HG02973 (cell line): ENCODE measurements around the gene TMEM11.
A peak's percentile ranks its signal among the peaks of the same experiment; 100 is the strongest.

Experiments used
- ATAC-seq: cut with Tn5 transposase; IDR thresholded peaks from one replicate; pipeline ENCODE4 v1.9.1; 2021; ENCODE audit warnings: moderate library complexity; ENCODE audit not compliant: unreplicated experiment

Gene TMEM11, protein sequence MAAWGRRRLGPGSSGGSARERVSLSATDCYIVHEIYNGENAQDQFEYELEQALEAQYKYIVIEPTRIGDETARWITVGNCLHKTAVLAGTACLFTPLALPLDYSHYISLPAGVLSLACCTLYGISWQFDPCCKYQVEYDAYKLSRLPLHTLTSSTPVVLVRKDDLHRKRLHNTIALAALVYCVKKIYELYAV

DNA sequence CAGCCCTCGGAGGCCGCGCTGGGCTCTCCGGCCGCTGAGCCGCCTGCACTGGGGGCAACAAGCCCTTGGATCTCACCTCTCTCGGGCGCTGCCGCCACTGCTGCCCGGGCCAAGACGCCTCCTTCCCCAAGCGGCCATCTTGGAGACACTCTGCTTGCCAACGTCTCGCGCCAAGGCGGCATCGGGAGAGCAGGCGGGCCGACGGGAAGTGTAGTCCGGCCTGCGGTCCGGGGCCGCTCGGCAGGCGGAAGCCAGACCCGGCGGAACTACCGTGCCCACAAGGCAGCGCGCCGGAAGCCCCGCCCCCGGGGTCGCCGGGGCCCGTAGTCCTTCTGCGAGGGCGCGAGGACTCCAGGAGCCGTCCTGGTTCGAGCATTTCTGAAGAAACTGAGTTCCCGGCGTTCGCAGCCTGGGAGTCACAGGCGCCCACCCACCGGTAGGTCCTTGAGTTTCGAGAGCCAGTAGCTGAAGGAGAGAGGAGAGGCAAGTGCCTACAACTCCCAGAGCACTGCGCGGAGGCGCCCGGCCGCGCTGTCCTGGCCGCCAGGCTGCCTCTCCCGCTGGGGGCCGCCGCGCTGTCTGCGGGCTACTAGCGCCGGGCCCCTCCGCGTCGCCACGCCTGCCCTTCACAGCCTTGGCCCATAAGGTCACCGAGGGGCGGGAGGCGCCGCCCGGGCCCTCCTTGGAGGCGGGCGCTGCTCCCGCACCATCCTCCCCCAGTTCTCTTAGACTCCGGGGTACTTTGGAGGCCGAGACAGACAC, at the start of gene TMEM11:
Gene TMEM11 (minus strand): TSS at position 147 of the 762 bp plus-strand sequence. CDS start 9 bp downstream, at position 138.
- ATAC-seq = peak; percentile 84

DNA sequence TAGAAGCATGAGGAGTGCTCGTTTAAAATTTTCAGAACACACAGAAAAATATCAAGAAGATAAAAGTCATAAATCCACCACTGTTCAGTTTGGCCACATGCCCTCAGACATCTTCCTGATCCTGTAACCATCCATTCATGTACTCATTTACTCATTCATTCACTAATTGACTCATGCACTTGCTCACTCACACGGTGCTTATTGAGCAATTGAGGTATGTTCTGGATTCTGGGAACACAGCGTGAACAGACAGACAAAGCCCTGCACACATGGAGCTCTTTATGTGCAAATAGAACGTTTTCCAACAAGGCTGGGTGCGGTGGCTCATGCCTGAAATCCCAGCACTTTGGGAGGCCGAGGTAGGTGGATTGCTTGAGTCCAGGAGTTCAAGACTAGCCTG, 49.4 kb upstream of the TMEM11 start:
- ATAC-seq = no peak

DNA sequence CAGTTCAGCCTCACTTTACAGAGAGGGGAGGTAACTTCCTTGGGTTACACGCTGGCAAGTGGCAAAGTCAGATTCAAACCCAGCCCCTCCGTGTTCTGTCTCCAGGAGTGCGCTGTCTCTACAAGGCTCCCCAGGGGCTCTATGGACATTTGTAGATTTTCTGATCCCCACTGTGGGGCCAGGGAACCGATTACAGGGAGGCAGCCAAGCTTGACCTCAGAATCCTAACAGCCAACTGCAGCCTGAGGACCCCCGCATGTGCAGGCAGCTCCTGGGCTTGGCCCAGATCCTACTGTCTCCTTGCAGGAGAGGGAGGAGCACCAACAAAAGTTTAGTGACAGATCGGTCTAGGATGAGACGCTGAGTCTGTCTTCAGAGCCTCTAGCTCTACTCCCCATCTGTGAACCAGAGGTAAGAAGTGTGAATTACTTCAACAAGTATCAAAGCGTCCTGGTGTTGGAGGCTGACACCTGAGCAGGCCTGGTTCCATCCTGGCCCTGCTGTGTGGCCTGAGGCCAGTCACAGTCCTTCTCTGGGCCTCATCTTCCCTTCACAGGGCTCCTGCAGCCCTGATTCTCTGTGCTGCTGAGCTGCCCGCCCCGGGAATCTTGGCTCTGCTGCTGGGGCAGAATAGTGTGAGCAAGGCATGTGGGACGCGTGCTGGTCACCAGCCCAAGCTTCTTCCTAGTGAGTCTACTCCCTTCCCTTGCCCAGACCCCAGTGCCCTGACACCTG, 48.5 kb upstream of the TMEM11 start:
- no peak for ATAC-seq

DNA sequence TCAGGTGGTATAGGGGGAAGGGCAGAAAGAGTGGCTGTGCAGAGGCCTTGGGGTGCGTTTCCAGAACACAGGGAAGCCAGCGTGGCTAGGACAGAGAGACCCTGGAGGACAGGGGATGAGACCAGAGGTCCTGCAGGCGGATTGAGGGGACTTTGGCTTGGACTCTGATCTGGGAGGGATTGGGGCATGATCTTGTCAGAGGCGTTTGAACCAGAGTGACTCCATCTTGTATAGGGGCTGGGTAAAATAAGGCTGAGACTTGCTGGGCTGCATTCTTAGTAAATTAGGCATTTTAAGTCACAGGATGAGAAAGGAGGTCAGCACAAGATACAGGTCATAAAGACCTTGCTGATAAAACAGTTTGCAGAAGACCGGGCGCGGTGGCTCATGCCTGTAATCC, 44.6 kb upstream of the TMEM11 start:
- no peak for ATAC-seq

DNA sequence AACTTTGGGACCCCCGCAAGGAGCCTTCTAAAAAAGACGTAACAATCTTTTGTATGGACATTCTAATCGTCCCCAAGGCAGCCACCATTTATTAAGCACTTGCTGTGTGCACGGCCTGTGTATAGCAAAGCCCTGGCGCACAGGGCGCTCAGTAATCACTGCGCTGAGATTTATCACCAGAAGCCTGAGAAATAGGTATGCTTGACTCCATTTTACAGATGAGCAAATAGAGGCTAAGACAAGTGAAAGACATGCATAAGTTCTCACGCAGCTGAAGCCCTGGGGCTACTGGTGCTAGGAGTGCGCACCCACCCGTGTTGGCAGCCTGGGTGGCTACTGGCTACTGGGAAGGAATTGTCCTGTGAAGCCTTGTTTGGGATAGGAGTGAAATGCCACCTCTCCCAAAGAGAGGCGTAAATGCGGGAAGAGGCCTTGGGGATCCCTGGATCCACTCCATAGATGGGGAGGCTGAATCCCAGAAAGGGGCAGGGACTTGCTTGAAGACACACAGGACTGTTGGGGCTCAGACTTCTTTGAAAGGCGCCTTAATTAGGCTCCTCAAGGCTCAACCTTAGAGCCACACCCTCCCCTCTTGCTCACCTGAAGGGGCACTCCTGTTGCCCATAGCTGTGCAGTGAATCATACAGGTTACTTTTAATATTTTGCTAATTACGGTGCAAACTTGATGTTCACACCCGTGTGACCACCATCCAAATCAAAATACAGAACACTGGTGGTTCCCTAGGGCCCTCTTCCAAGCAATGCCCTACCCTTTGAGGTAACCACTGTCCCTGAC, 39.9 kb upstream of the TMEM11 start:
- ATAC-seq = no peak

DNA sequence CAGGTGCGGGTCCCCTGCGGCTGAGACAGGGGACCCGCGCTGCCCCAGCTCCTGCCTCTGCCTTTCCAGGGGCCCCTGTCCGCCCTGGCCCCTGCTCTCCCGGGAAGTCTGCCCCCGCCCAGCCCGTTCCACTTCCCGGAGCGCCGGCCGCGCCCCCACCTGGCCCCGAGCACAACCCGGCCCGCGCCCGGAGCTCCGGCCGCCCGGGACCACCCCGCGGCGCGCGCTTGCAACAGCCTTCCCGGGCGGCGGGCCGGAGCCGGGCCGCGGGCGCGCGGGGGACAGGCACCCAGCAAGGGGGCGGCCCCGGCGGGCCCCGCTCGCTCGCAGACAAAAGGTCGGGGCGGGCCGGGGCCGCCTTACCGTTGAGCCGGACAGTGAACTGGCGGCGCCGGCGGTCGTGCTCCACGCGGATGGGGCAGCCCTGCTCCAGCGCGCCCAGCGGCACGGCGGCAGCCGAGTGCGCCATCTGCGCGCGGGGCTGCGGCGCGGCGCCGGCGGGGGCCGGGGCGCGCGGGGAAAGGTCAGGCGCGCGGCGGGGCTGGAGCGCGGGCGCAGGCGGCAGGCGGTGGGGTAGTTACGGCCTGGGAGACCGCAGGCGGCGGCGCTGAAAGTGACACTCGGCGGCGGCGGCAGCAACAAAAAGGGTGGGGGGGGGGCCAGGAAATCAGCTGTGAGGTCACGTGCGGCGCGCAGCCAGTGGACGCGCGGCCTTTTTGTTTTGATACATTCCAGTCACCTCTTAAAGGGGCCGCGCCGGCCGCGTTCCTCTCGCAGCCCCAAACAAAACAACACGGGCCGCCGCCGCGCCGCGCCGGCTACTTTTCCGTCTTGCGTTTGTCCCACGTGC, 39.1 kb upstream of the TMEM11 start, which contains the start of gene NATD1:
Gene NATD1 (minus strand): TSS at position 615 of the 850 bp plus-strand sequence. CDS start 146 bp downstream, at position 469.
- peak; percentile 57 for ATAC-seq

DNA sequence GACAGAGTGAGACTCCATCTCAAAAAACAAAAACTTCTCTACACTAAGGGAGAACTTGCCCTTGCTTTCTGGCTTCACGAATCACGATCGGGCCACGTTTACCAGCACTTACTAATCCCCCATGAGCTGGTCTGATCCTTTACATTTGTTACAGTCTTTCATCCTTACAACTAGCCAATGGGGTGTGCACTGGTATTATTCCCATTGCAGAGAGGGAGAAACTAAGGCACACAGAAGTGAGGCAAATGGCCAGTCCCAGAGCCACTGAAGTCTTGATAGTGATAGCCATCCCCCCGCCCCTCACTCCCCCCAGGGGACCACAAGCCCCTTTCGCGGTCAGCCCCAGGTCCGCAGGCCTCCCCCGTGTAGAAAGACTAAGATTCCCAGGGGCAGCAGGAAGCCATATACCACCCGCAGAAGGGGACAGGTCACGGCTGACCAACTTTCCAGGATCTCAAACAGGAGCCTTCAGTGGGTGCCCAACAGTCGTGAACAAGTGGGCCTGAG, 38.4 kb upstream of the TMEM11 start:
- no peak for ATAC-seq

DNA sequence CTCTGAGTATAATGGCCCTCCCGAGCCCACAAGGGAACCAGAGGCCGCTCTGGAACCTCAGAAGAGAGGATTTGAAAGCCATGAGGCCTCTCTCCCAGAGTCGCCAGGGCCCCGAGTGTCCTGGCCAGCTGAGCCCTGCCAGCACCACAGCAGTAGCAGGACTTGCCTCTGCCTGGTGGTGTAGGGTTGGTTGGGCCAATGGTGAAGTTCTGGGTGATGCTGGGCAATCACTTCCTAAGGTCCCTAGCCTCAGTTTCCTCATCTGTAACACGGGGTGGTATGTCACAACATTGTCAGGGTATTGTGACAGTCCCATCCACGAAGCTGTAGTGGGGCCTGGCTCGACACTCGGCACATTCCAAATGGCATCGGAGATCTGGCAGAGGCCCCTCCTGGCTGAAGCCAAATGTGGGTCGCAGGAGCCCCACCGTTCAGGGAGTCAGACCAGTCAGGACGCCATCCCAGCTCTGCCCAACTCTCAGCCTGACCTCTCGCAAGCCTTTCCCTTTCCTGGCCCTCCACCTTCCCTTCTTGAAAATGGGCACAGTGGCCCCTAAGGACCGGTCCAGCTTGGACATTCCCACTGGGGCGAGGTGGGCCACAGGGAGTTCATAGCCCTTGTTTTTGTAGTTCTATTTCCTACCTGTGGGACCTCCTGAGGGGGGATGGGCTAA, 37.5 kb upstream of the TMEM11 start:
- ATAC-seq = no peak

DNA sequence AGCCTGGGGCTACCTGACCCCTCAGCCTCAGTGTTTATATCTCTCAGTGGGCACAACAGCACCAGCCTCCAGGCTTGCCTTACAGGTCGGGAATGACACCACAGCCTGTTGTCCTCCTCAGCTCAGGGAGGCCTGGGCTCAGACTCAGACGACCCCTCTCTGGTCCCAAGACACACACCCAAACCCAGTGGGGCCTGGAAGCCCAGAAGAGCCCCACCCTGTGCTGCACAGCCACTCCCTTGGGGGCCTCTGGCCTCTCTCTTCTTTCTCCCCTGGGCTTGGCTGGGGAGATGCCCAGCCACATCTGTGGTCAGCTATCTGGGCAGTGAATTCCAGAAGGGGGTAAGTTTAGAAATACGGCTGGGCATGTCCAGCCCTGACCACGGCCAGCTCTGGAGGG, 36.9 kb upstream of the TMEM11 start:
- no peak for ATAC-seq

DNA sequence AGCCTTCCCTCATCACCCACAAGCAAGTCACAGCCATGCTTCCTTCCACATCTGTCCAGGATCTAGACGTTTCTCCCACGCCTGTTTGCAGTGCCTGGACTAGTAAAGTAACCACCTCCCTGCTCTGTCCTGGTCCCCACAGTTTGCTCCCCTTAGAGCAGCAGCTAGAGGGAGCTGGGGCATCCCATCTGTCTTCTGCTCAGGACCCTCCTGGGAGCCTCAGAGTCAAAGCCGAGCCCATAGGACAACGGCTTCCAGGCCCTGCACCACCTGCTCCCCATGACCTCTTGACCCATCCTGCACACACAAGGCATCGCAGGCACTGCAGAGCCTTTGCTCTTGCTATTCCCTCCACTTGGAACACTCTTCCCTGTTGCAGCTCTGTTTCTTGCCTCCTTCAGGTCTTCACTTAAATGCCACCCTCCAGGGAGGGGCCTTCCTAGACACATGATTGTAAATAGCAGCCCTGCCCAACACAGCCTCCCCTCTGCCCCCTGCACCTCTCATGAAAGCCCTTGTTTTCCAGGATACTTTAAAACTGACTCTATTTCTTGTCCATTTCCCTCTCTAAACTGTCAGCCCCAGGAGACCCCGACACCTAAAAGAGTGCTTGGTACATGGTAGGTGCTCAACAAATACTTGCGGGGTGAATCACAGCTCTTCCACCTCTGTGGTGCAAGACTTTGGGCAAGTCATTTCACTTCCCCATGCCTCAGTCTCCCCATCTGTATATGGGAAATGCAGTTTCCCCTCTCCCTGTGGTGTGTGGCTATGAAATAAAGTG, 36.2 kb upstream of the TMEM11 start:
- no peak for ATAC-seq

DNA sequence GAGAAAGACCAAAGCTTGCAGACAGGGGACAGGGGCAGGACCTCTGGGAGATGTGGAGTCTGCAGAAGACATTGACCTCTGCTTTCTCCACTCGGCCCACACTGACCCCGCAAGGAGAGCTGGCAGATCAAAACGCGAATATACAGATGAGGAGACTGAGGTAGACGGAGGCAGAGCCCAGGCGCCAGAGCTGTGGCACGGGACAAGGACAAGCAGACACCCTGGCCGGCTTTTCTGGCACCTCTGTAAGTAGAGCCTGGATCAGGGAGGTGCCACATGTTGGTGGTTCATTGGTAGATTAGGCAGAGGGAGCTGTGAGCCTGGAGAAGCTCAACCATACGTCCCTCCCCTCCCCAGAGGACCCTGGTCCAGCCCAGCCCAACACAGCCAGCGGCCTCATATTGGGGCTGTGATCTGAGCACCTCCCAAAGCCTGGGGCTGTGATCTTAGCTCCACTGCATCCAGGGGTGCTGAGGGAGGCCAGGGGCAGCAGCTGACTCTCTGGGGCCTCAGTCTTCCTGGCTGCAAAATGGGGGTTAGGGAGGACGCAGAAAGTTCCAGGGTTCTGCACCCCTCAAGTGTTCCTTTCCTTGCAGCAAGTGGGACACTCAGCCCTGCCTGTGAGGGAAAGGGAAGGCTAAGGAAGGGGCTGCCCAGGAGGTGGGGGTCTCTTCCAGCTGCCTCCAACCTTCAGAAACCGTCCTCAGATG, 35.3 kb upstream of the TMEM11 start:
- no peak for ATAC-seq

DNA sequence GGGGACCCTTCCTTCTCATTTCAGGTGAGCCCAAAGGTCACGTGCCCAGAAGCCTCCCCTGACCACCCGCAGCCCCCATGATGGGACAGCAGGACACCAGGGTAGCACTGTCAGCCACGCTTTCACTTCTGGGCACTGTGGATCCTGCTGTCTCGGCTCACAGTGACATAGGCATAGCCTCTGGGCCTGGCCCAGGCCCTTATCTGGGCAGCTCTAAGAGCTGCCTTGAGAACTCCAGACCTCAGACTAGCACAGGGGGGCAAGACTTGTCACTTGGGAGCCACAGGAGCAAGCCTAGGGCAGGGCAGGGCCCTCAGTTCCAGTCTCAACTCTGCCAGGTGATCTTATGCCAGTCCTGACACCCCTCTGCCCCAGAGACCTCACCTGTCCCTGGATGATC, 34.5 kb upstream of the TMEM11 start:
- ATAC-seq = no peak

DNA sequence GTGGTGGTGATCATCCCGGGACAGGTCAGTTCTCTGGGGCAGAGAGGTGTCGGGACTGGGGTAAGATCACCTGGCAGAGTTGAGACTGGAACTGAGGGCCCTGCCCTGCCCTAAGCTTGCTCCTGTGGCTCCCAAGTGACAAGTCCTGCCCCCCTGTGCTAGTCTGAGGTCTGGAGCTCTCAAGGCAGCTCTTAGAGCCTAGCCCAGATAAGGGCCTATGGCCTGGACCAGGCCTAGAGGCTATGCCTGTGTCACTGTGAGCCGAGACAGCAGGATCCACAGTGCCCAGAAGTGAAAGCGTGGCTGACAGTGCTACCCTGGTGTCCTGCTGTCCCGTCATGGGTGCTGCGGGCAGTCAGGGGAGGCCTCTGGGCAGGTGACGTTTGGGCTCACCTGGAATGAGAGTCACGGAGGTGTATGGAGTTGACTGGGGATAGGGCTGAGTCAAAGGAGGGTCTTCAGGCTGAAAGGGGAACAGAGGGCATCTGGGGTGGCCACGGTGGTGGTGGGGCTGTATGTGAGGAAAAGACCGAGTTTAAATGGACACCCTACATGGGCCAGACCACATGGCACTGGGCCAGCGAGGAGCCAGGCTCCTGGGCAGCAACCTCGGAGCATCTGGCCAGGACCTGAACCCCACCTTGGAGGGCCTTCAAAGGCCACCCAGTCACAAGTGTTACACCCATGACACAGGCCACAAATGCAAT, 33.7 kb upstream of the TMEM11 start:
- no peak for ATAC-seq

DNA sequence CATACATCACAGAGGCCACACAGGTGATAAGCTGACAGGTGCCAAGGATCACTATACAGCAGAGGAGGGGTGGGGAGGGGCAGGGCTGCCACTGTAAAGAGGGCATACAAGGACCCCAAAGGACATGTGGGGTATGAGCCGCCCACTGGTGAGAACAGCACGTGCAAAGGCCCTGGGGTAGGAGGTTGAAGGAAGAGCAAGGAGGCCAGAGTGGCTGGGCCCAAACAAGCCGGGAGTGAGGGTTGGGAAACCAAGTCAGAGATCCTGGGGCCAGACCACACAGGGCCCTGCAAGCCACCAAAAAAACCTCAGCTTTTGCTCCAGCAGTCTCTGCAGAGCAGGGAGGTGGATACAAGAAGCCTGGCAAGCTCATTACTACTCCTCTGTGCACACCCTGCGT, 32.7 kb upstream of the TMEM11 start:
- ATAC-seq = no peak

DNA sequence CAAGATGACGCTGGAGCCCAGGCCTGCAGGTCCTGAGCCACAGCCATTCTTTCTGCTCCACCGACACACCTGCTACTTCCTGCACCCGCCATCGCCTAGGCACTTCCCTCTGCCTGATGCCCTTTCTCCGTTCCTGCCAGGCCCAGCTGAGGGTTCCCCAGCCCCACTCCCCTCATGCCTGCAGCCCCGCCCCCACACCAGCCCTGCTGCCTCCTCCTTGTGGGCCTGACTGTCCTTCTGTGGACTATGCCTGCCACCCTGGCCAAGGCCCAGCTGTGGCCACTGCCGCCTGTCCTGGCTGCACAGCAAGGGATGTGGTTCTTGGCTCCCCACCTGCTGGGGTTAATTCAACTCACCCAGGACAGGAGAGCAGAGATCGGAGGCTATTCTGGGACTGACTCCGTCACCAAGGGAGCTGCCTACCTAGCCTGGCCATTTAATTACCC, 31.7 kb upstream of the TMEM11 start:
- ATAC-seq = no peak

DNA sequence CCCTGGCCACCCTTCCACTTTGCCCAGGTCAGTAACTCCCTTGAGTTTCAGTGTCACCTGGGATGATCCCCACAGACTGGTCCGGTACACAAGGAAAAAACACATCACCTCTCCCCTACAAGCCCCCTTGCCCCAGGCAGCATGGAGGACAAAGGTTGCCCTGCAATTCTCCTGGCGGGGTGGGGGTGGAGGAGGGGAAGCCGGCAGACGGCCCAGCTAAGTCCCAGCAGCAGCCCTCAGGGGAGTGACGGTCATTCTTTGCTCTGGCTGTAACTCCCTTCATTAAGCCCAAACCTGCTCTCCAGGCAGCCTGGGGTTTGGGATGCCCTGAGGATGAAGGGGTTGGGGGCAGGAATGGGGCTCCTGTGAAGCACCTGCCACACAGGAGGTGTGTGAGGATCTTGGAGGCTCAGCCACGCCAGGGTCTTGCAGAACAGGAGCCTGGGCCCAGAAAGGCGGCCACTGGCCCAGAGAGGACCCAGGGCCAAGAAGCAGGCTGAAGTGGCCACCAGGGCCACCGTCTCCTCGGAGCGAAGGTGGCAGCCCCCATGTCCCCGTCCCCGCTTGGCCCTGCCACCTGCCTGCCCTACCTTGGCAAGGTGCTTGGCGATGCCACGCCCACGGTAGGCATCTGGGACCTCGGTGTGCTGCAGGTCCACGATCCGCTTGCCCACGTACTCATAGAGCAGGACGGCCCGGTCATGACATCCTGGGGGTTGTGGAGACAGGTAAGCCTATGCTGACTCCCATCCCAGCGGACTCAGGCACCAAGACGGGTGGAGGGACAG, 29.7 kb upstream of the TMEM11 start:
- no peak for ATAC-seq
